ENCODE data around the gene SHC3.

GRCh38 chr9:89060790-89061189 lies 117.8 kb downstream of the SHC3 start:
- TF ChIP-seq ZBTB7A (IDR thresholded peaks at IDR 0.05; ENCODE audit: low read depth) (no peak), MAX (IDR thresholded peaks at IDR 0.05) (no peak)

All from Ishikawa (cell line).